Choroid plexus epithelial cell (primary cell): ENCODE measurements around the gene ITK.

Experiments
- DNase-seq: peaks from one replicate; pipeline ENCODE4 v3.0.0-alpha.2; 2010; ENCODE audit warnings: low read depth
- H3K4me3 ChIP-seq: 2 replicates; pipeline ENCODE4 v1.5.1; 2011; ENCODE audit warnings: low read depth, mild to moderate bottlenecking, control low read depth, low read length, moderate library complexity
- TF ChIP-seq, protein P1 (sequence below): conservative IDR thresholded peaks from 2 replicates; pipeline ENCODE4 v1.5.1; 2011; ENCODE audit warnings: low read depth, mild to moderate bottlenecking, control low read depth, inconsistent platforms, low read length, moderate library complexity

ITK gene

GRCh38 chr5:157217289-157218024, 36.8 kb downstream of the ITK start:
- no peak for DNase-seq
- no peak overlapping the region for H3K4me3 ChIP-seq
- TF ChIP-seq, protein P1, sequence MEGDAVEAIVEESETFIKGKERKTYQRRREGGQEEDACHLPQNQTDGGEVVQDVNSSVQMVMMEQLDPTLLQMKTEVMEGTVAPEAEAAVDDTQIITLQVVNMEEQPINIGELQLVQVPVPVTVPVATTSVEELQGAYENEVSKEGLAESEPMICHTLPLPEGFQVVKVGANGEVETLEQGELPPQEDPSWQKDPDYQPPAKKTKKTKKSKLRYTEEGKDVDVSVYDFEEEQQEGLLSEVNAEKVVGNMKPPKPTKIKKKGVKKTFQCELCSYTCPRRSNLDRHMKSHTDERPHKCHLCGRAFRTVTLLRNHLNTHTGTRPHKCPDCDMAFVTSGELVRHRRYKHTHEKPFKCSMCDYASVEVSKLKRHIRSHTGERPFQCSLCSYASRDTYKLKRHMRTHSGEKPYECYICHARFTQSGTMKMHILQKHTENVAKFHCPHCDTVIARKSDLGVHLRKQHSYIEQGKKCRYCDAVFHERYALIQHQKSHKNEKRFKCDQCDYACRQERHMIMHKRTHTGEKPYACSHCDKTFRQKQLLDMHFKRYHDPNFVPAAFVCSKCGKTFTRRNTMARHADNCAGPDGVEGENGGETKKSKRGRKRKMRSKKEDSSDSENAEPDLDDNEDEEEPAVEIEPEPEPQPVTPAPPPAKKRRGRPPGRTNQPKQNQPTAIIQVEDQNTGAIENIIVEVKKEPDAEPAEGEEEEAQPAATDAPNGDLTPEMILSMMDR: no peak

- DNase-seq: no peak
Observed at GRCh38 chr5:157219491-157220271, 39.0 kb downstream of the ITK start.

GRCh38 chr5:157221959-157222358, 41.3 kb downstream of the ITK start:
- no peak for DNase-seq
- no peak overlapping the region for H3K4me3 ChIP-seq
- TF ChIP-seq, protein P1: no peak

More at GRCh38 chr5:157219491-157220271, 39.0 kb downstream of the ITK start:
- TF ChIP-seq, protein P1: no peak
- no peak overlapping the region for H3K4me3 ChIP-seq

- peak; percentile 63 for DNase-seq
- H3K4me3 ChIP-seq: no peak overlapping the region
- TF ChIP-seq, protein P1: no peak
Observed at GRCh38 chr5:157222506-157223230, 42.0 kb downstream of the ITK start.

DNA sequence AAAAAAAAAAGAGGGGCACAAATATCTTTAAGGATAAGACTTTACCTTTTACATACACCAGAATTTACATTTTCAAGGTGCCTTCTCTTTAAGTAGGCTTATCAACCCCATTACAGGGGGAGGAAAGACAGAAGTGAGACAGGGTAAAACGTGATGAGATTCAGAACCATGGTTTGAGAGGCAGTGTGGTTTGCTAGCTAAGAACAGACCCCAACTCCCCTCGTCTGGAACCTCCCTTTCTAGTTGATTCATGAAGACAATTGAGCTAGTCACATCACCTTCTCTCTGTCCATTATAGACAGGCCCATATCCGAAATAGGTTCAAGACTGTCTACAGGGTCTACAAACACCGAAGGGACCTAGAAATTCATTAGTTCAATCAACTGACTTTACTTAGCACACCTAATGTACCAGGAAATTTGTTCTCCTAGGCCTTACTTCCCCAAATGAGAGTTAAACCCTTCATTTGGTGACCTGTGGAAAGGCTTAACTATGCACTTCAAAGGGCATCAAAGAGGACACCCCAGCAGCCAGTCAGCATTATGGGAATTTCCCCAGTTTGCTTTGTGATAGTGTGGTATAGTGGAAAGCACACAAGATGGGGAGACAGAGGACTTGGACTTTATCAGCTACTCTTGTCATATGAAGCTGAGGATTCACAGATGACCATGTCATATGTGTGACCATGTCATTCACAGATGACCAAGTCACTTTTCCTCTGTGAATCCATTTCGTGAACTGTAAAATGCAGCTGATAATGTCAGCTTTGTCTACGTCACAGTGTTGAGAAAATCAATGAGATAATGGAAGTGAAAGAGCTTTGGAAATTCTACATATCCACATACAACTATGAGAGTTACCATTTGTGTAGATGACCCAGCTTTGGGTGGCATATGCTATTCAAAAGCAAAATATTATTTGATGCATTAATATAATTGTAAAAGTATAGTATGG, 45.1 kb downstream of the ITK start:
- H3K4me3 ChIP-seq: no peak overlapping the region
- no peak for DNase-seq
- TF ChIP-seq, protein P1: no peak

- H3K4me3 ChIP-seq: no peak overlapping the region
- no peak for DNase-seq
- TF ChIP-seq, protein P1: no peak
Observed at GRCh38 chr5:157230610-157231009, 50.0 kb downstream of the ITK start.
